Stimulated activated CD4-positive, alpha-beta T cell treated with anti-CD3 and anti-CD28 coated beads, TNF-alpha, amount 100 ng/mL, for 24 hours (primary cell): ENCODE results near the gene C1orf21.
"Not testable (repeated sequence)": the region's sequence is repeated elsewhere in the genome, so short reads cannot be mapped to it uniquely, and the experiment has no call there.

Source experiments
- DNase-seq, 3 experiments: peaks; one replicate each; pipeline ENCODE4 v3.0.0-alpha.2; 2020; ENCODE audit warnings: low read depth in 3 of 3

The C1orf21 gene

DNA sequence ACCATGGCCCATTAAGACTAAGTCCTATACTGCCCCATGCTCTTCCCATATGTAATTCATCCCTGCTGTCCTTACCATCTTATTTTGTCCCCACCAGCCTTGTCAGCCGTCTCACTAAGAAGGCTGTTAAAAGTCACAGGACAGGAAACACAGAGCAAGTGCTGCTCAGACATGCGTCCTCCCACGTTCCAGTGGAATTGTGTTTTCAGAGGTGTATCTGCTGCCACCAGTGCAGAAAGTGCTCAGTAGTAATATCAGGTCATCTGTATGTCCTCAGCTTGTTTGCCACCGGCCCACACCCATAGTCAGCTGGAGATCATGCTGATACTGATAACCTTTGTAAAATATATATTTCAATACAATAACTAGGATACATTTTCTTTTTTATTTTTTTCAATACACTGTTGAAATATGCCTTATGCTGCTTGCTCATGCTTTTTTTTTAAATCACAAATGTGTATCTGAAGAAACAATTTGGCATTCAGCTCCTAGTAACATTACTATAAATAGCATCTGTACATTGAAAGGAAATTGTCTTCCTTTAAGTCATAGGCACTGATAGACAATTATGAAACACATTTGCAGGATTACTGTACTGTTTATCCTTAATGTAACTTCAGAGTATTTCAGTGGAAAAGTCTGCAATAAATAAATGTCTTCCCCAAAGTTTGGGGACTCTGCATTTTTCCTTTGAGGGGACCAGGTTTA, 211.0 kb downstream of the C1orf21 start:
- no peak for DNase-seq

GRCh38 chr1:184598403-184599193, 211.8 kb downstream of the C1orf21 start:
- no peak for DNase-seq

- DNase-seq: no peak
Measured at GRCh38 chr1:184604152-184604900, 217.5 kb downstream of the C1orf21 start.

DNA sequence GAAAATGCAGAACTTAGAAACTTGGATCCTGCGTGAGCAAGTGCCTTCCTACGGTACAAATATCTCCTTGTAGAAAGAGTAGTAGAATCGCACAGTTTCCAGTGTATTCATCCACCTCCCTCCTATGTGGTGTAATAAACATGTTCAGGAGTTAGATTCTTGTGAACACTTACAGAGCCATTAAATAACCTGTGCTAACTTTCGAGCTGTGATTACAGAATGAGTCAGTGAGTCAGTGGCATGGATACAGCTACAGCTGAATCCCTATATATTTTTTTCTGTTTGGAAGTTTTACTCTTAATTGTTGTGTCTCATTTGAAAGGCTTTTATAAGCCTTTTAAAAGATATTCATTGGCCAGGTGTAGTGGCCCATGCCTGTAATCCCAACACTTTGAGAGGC, 219.1 kb downstream of the C1orf21 start:
- DNase-seq: no peak

- no peak for DNase-seq
Measured at GRCh38 chr1:184606786-184607185, 220.0 kb downstream of the C1orf21 start.

- no peak for DNase-seq
Measured at GRCh38 chr1:184608581-184608980, 221.8 kb downstream of the C1orf21 start.

GRCh38 chr1:184608990-184609389, 222.2 kb downstream of the C1orf21 start:
- DNase-seq: no peak

- no peak for DNase-seq
Measured at GRCh38 chr1:184610876-184611595, 224.2 kb downstream of the C1orf21 start.

DNA sequence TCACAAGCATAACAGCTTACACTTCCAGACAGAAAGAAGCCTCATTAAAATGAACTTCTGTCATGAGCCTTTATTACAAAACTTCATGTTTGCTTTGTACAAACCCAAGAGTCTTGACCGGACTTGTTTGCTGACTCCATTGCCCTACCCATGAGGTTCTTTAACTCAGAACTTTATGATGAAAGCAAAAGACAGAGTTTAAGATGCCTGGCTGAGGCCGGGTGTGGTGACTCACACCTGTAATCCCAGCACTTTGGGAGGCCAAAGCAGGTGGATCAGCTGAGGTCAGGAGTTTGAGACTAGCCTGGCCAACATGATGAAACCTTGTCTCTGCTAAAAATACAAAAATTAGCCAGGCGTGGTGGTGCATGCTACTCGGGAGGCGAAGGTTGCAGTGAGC, 225.4 kb downstream of the C1orf21 start:
- DNase-seq: not testable (repeated sequence)

DNA sequence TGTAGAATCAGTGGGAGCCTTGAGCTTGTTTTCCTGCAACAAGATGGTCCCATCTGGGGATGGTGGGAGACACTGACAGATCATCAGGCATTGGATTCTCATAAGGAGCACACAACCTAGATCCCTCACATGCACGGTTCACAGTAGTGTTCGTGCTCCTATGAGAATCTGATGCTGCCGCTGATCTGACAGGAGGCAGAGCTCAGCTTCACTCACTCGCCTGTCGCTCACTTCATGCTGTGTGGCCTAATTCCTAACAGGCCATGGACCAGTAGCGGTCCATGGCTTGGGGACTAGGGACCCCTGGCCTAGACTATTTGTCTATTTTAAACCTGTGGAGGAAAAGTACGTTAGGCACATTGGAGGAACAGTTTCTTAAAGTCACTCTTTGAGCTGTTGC, 227.8 kb downstream of the C1orf21 start:
- DNase-seq: no peak

GRCh38 chr1:184615301-184615700, 228.5 kb downstream of the C1orf21 start:
- no peak for DNase-seq

DNA sequence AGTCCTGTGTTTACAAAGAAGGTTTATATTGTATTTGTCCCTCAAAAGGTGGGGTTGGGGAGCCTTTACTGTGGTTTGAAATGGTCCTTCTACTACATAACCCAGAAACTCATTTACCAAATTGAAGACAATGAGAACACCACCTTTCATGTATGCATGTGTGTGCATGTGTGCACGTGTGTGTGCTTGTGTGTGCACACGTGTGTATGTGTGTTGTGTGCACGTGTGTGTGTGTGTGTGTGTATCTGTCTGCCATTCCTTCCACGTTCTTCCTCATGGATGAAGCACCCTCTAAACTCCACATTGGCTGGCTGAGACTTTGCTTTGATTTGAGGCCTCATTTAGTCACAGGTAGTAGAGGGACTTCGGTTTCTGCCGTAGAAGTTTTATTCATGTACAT, 229.7 kb downstream of the C1orf21 start:
- DNase-seq: no peak

DNA sequence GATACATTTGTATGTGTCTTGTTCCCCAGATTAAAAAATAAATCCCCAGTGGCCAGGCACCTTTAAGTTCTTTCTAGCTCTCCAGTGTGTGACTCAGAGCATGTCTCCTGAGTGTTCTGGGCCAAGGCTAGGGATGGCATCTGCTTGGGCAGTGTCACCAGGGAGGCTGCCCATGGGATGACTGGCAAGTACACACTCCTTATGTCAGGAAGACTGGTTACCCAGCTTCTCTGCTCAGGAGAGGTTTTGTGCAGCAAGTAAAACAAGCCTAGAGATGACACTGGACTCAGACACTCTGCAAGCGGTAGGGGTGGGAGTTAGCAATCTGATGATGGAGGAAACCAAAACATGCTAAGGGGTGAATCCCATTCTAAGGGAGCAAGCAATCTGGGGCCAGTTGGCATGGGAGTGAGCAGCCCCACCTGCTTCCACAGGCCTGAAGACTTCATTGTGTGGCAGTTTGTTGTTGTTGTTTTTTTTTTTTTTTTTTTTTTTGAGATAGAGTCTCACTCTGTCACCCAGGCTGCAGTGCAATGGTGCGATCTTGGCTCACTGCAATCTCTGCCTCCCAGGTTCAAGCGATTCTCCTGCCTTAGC, 230.7 kb downstream of the C1orf21 start:
- no peak for DNase-seq

- no peak for DNase-seq
Measured at GRCh38 chr1:184618851-184619250, 232.0 kb downstream of the C1orf21 start.

DNA sequence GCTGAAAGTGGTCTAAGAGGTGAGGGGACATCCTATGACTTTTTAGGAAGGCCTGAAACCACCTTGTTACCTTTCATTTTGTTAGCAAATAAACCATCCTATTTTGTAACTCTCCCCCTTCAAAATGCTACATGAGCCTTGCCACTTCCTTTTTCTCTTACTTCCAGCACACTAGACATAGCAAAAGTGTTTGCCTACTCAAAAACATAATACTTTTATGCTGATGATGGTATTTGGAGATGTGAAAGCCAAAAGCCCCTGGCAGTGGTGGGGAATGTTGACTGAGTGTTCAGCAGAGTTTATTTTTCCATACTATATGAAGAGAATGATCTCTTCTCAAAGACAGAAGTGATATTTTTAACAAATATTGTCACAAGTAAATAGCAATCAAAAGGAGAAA, 233.6 kb downstream of the C1orf21 start:
- DNase-seq: no peak

DNA sequence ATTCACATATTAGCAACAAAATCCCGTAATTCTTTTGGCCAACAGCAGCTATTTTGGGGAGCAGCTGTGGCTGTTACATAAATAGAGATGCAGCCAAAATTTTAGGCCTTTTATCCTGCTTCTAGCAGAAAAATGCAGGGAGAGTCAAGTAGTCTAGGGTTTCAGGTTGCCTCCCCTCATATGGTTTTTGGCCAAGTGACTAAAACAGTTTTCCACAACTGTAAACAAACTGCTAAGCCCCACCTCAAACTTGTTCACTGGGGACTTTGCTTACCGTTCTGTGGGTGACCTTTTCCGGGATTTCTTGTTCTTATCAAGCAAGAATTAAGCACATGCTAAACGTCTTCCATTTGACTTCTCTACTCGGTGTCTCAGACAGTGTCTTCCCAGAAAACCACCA, 234.4 kb downstream of the C1orf21 start:
- no peak for DNase-seq

DNA sequence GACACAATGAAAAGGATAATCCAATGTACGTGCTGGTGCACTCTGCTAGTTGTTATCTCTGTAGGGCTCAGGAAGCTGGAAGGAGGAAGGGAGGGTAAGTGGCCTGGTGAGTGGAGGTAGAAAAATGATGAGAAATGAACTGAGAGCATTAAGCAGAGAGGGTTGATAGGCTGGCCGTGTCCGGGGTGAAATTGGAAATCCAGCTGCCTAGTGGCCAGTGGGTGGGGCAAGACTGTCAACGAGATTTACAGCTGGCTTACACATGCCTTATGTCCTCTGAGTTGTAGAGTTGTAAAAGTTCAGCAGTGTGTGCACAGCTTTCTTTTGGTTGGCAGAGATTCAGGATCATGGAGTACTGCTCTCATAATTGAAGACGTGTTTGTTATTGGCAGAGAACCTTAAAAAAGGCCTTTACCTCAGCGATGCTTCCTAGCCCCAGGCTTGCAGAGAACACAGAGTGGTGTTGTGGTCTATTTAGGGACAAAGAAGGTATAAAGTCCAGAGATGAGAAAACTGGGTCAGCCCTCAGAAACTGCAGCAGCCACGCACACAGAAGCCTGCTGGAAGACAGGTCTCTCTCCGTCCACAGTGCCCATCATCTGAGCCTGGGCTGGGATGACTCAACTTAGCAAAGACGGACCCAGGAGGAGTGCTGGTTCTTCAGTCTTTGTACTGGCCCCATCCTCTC, 235.5 kb downstream of the C1orf21 start:
- no peak for DNase-seq

DNA sequence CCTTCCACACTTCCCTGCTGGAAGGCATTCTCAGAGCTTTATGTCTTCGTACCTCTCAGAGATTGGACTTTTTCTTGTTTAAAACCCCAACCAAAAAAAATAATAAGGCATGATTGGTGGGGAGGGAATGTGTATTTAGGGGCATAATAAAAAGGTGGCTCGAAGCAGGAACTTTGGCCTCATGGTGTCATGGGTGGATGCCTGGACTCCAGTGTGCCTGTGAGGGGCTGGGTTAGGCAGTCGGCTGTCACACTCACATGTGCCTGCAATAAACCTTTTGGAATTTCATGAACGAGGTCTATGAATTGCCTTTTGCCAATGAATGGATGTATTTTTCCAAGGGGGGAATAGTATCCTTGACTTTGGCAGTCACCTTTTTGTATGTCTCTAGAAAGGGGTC, 236.6 kb downstream of the C1orf21 start:
- DNase-seq: no peak

GRCh38 chr1:184624051-184624450, 237.2 kb downstream of the C1orf21 start:
- DNase-seq: no peak

DNA sequence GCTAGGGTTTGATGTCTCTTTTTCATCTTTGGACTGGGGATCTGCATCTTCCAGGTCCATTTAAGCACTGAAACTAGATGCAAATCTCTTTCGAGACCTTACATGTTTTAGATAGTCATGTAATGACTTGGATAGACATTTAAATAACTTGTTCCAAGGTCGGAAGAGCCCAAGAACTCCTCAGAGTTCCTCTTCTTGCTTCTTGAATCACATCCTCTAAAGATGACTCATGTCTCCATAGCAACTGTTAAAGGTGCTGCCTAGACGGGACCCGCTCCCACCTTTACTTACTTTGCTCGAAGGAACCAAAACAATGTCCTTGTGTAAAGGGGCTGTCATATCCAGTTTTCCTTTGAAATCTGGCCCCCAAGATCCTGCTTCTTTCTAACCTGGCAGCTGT, 237.8 kb downstream of the C1orf21 start:
- DNase-seq: no peak

DNA sequence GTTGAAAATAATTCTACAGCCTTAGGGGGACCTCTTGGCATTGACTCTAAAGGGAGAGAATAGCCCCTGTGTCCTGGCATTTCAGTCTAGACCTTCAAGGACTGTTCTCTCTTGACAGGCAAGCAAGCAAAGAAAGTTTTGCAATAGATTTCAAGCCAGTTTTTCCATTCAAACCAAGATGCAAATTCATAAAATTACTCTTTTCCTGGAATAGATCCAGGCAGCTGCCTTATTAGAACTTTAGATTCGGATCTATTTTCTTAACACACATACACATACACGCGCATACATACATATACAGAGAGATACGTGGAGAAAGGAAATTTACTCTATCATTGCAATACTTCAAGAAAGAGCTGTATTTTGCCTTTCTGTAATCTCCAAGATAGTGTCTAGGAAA, 238.4 kb downstream of the C1orf21 start:
- no peak for DNase-seq
